OCI-LY1 (cell line): ENCODE data around the gene C4B.

Experiments
- EZH2 ChIP-seq: fragments of 200-600 bp; sonication (generic), shearing (Covaris generic); IDR thresholded peaks from 2 replicates; pipeline ENCODE4 v1.8.0; 2017; ENCODE audit warnings: borderline replicate concordance, mixed run types, mild to moderate bottlenecking, antibody characterized with exemption, low read length, moderate library complexity, mixed read lengths
- TF ChIP-seq, protein P1 (sequence below): fragments of 200-600 bp; sonication (generic), shearing (Covaris generic); IDR thresholded peaks from 2 replicates; pipeline ENCODE4 v1.5.1; 2017; ENCODE audit warnings: mild to moderate bottlenecking, antibody characterized with exemption, low read length, moderate library complexity, mixed read lengths

DNA sequence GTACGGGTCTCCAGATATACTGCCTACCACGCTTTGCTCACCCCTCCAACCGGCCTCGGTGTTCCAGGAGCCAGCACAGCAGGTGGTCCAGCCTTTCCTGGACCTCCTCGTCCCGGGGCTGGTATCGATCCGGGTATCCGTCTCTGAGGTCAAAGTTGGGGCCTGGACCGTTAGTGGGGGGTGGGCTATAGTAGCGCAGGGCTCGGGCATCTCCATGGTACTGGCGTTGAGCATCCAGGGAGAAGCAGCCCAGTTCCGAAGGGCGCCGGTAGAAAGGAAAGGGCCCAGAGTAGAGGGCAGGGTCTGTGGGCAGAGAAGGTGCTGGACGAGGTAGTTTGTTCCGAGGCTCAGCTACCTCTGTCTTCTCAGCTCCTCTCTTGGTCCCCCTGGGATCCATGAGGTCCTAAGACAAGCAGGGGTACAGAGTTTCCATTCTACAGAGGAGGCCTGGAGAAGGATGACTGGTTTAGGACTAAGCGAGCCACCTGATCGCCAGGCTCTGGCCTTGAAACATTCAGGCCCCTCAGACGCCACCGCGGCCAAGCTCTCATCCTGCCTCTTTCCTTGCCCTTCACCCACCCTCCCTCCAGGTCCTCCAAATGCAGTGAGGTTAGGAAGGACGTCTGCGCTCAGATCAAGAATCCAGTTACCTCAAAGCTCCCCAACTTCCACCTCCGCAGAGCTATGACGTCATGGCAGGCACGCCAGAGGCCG lies 43.2 kb upstream of the C4B start:
- TF ChIP-seq, protein P1, sequence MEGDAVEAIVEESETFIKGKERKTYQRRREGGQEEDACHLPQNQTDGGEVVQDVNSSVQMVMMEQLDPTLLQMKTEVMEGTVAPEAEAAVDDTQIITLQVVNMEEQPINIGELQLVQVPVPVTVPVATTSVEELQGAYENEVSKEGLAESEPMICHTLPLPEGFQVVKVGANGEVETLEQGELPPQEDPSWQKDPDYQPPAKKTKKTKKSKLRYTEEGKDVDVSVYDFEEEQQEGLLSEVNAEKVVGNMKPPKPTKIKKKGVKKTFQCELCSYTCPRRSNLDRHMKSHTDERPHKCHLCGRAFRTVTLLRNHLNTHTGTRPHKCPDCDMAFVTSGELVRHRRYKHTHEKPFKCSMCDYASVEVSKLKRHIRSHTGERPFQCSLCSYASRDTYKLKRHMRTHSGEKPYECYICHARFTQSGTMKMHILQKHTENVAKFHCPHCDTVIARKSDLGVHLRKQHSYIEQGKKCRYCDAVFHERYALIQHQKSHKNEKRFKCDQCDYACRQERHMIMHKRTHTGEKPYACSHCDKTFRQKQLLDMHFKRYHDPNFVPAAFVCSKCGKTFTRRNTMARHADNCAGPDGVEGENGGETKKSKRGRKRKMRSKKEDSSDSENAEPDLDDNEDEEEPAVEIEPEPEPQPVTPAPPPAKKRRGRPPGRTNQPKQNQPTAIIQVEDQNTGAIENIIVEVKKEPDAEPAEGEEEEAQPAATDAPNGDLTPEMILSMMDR, result no peak
- TF ChIP-seq EZH2, result no peak
